Thyroid gland (tissue), 4 donors: Measurements from ENCODE around the gene DNAJC17. TPM values are rescaled to one million over a fixed set of nuclear protein-coding genes. Genes with fewer than 3 reads are reported as not detected.

Source experiments
- DNase-seq, 2 donors: peaks; one replicate each; pipeline ENCODE4 v3.0.0-alpha.2; 2019
- H3K27ac ChIP-seq, 3 donors: fragments of 200-600 bp; sonication (generic); 1 replicate in 2 of 3; 2 replicates in 1 of 3; pipeline ENCODE4 v1.5.1; 2016 to 2019; ENCODE audit warnings: mild to moderate bottlenecking in 1 of 3, moderate library complexity in 1 of 3
- H3K27me3 ChIP-seq: fragments of 200-600 bp; sonication (generic); one replicate; pipeline ENCODE4 v1.5.1; 2019
- H3K36me3 ChIP-seq, 2 donors: fragments of 200-600 bp; sonication (generic); one replicate each; pipeline ENCODE4 v1.5.1; 2016 to 2019
- H3K4me1 ChIP-seq, 2 donors: fragments of 200-600 bp; sonication (generic); one replicate each; pipeline ENCODE4 v1.5.1; 2017 to 2019
- H3K4me3 ChIP-seq, 3 donors: fragments of 200-600 bp; sonication (generic); replicated peaks in 1 of 3; 1 replicate in 2 of 3; 2 replicates in 1 of 3; pipeline ENCODE4 v1.5.1; 2016; ENCODE audit warnings: mild to moderate bottlenecking in 1 of 3
- H3K9me3 ChIP-seq: fragments of 200-600 bp; sonication (generic); one replicate; pipeline ENCODE4 v1.5.1; 2017
- POLR2A ChIP-seq, 2 donors: fragments of 450-650 bp; IDR thresholded peaks; one replicate each; pipeline ENCODE4 v1.6.1; 2017; ENCODE audit warnings: antibody characterized with exemption in 2 of 2, mild to moderate bottlenecking in 2 of 2, moderate library complexity in 1 of 2
- WGBS, 2 donors: methylation state at CpG; one replicate each; pipeline ENCODE4 v1.1.5; 2017; 5-methylcytosine and 5-hydroxymethylcytosine counted together
- intact Hi-C: fragments of 100-400 bp; cut with DNase I; formaldehyde crosslinking; loops from one replicate; pipeline ENCODE4 v1.15.1; 2023
- total RNA-seq, 4 donors: library from RNA; depleted of rRNA; stranded (reverse); fragments of >200 nt; gene quantifications; one replicate each; pipeline ENCODE4 v1.2.3, GENCODE V29; 2016
- TF ChIP-seq, protein P1 (sequence below), 6 experiments: fragments of 200-600 bp in 3 of 6; fragments of 450-650 bp in 3 of 6; sonication (generic) in 3 of 6; IDR thresholded peaks; one replicate each; pipeline ENCODE4 v1.5.1; 2016 to 2019; ENCODE audit warnings: antibody characterized with exemption in 6 of 6, mild to moderate bottlenecking in 2 of 6, inconsistent platforms in 1 of 6, moderate library complexity in 1 of 6

The DNAJC17 gene
- total RNA-seq, 4 donors from 2014 or later, result 21.6 to 51.9 (median 45.8) TPM

DNA sequence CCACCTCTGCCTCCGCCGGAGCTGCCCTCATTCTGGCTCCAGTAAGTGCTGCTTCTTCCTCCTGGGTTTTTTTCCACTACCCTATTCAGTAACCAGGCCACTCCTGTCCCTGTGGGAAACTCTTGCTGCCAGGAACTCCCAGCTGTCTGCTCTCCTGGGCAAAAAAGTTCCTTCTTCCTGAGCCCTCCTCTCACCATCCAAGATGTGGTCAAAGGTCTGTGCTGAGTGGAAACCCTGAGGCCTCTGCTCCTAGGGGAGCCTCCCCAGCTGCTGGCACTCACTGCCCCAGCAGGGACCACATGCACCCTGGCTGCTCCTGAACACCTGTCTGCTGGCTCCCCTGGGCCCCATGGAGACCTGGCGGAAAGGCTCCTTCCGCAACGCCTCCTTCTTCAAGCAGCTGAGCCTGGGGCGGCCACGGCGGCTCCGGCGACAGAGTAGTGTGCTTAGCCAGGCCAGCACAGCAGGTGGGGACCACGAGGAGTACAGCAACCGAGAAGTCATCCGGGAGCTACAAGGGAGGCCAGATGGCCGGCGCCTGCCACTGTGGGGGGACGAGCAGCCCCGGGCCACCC, 37.0 kb downstream of the DNAJC17 start:
- Histone ChIP-seq H3K9me3 (no peaks in the 10 kb centered on the region), H3K36me3 (peaks cover 17 to 24% of the 10 kb centered on the region in 2 donors), H3K27ac (peak overlapping the region in 1 of 3 donors; percentile 70), H3K27me3 (no peaks in the 10 kb centered on the region), H3K4me3 (no peak overlapping the region), H3K4me1 (peaks cover 3 to 31% of the 10 kb centered on the region in 2 donors)
- TF ChIP-seq, protein P1, sequence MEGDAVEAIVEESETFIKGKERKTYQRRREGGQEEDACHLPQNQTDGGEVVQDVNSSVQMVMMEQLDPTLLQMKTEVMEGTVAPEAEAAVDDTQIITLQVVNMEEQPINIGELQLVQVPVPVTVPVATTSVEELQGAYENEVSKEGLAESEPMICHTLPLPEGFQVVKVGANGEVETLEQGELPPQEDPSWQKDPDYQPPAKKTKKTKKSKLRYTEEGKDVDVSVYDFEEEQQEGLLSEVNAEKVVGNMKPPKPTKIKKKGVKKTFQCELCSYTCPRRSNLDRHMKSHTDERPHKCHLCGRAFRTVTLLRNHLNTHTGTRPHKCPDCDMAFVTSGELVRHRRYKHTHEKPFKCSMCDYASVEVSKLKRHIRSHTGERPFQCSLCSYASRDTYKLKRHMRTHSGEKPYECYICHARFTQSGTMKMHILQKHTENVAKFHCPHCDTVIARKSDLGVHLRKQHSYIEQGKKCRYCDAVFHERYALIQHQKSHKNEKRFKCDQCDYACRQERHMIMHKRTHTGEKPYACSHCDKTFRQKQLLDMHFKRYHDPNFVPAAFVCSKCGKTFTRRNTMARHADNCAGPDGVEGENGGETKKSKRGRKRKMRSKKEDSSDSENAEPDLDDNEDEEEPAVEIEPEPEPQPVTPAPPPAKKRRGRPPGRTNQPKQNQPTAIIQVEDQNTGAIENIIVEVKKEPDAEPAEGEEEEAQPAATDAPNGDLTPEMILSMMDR (IDR thresholded peaks at IDR 0.05), result no peak
- no peak for TF ChIP-seq POLR2A (IDR thresholded peaks at IDR 0.05)
- DNase-seq, result no peak
- intact Hi-C loops, result loop anchor here (10.0 kb wide), 1 partner anchor 205 kb away; the partner anchor contains the start of genes CCDC32 and RPUSD2
- WGBS, 2 donors, result 77 to 88% methylated on average over 7 to 8 of the region's 17 CpGs

DNA sequence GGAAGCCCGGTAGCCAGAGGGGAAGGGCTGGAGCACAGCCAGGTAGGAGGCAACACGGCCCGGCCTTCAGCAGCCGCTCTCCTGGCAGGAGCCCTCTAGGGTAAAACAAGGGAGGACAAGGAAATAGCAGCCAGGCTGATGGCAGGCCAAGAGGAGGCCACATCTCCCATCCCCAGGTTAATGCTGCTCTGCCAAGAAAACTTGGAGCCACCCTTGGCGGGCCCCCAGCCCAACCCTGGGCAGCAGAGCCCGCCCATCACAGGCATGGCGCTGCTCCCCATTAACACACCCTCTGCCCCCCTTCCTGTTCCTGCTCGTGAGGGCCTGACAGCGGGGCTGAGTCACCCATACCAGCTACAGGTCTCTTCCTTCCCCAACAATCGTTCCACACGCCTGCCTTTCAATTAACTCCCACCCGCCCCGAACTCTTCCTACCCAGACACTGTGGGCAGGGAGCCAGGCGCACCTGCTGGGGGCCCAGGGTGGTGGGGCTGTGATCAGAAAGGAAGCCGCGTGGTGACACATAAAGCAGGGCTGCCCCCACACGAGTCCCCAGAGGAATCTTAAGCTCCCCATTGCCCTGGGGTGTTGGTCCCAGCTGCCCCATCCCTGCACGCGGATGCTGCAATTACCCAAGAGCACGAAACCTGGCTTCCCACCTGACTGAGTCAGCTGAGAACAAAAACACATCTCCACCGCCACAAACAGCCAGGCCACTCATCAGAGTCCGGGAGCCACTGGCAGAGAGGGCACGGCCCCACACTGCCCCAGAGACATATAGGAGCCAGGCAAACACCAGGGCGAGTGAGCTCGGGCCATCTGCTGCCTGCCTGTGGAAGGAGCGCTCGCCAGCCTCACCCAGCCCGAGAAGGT, 37.8 kb downstream of the DNAJC17 start, which contains the start of gene C15orf62:
Gene C15orf62, plus strand, starts transcription at position 707 of the 873 bp plus-strand sequence. CDS start 516 bp downstream, outside the sequence.
- Histone ChIP-seq H3K9me3 (no peaks in the 10 kb centered on the region), H3K4me3 (no peak within 1 kb of the TSS), H3K27me3 (no peaks in the 10 kb centered on the region), H3K36me3 (peaks cover 9 to 17% of the 10 kb centered on the region in 2 donors), H3K27ac (peak within 1 kb of the TSS in 2 of 3 donors; percentile 69 to 70), H3K4me1 (peaks cover 10 to 38% of the 10 kb centered on the region in 2 donors)
- intact Hi-C loops, result loop anchor here (10.0 kb wide), 2 partner anchors 125 to 205 kb away; partner anchors contain the start of genes CCDC32, RPUSD2 and VPS18
- TF ChIP-seq POLR2A (IDR thresholded peaks at IDR 0.05), result no peak
- TF ChIP-seq, protein P1 (IDR thresholded peaks at IDR 0.05), result no peak
- 54 to 57% methylated on average over 16 to 26 of the region's 28 CpGs for WGBS, 2 donors
- peak; percentile 64 to 71 for DNase-seq

DNA sequence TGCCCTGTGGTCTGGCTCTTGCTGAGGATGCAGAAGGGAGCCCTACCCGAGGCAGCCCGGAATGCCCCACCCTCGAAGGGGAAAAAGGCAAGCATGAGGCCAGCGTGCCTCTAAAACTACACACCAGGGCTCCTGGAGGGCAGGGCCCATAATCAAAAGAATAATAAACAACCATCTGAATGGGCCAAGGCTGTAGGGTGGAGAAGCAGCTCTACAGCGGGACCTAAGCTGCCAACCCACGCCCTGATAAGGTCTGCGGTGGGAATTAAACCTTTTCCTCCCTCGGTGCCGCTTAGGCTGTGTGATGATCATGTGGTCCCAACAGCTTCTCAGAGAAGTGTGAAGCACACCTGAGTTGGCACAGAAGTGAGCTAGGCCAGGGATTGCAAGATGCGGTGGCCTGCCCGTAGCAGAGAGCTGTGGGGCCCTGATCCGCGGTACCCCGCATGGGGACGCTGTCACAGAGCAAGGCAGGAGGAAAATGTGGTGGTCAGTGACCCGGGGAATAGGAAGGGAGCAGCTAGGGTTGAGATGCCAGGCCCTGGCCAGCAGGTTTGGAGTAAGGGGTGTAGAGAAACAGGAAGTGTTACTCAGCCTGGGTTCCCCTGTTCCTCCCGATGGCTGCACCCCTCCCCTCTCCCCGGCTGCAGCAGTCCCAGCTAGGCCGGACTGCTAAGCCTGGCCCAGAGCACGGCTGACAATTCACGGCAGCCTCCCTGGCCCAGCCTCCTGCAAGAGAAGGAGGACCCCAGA, 38.6 kb downstream of the DNAJC17 start:
- H3K9me3 ChIP-seq, result no peaks in the 10 kb centered on the region
- 69 to 73% methylated on average over 18 to 21 of the region's 21 CpGs for WGBS, 2 donors
- H3K4me3 ChIP-seq, result no peak overlapping the region
- H3K27me3 ChIP-seq, result no peaks in the 10 kb centered on the region
- intact Hi-C loops, result loop anchor here (10.0 kb wide), 1 partner anchor 126 kb away; the partner anchor contains the start of gene VPS18
- peaks cover 1 to 10% of the 10 kb centered on the region in 2 donors for H3K36me3 ChIP-seq
- peak in 1 of 2 donors; percentile 17 for DNase-seq
- TF ChIP-seq POLR2A (IDR thresholded peaks at IDR 0.05), result no peak
- TF ChIP-seq, protein P1 (IDR thresholded peaks at IDR 0.05), result no peak
- H3K4me1 ChIP-seq, result peaks cover 12 to 43% of the 10 kb centered on the region in 2 donors
- H3K27ac ChIP-seq, result peak overlapping the region in 2 of 3 donors; percentile 69 to 70

DNA sequence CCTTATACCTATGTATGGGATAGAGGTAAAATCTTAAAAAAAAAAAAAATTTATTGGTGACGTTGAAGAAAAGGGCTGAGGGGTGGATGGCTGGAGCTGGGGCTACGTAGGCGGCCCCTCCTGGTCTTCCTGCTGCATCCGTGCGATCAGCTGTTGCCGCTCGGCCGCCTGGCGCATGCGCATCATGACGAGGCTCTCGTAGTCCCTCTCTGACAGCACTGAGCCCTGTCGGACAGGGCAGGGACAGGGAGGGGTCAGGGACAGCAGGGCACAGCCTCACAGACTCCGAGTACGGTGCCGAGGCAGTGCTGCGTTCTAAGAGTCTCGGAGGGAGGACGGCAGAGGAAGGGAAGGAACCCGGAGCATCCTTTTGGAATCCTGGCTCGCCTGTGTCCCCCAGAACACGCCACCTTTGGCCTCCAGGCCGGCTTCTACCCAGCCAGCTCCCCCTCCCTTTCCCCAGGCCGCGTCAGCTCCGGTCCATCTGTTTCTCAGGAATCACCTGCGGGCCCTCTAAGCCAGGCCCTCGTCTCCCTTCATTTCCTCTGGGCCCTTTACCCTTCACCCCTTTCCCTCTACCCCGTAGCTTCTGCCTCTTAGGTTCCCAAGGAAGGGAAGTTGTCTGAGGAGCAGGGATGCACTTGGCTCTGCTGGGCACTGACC, 39.3 kb downstream of the DNAJC17 start:
- DNase-seq, result no peak
- Histone ChIP-seq H3K9me3 (no peaks in the 10 kb centered on the region), H3K27me3 (no peaks in the 10 kb centered on the region), H3K27ac (no peak overlapping the region), H3K36me3 (peaks cover 0 to 3% of the 10 kb centered on the region in 2 donors), H3K4me3 (no peak overlapping the region), H3K4me1 (peaks cover 18 to 50% of the 10 kb centered on the region in 2 donors)
- intact Hi-C loops, result loop anchor here (10.0 kb wide), 1 partner anchor 127 kb away; the partner anchor contains the start of gene VPS18
- TF ChIP-seq, protein P1 (IDR thresholded peaks at IDR 0.05), result no peak
- no peak for TF ChIP-seq POLR2A (IDR thresholded peaks at IDR 0.05)
- 90 to 94% methylated on average over 28 to 29 of the region's 29 CpGs for WGBS, 2 donors
